Endothelial cell of umbilical vein (primary cell): Measurements from ENCODE around the gene PGRMC2. TPM values are rescaled to one million over a fixed set of nuclear protein-coding genes. Genes with fewer than 3 reads are reported as not detected.

Source experiments
- Bru-seq: library from RNA; stranded (reverse); fragments of 400-500 nt; gene quantifications from one replicate; lab custom pipeline; 2021; lab: Mats Ljungman, UMichigan
- BruChase-seq, 2 experiments: library from RNA; stranded (reverse); fragments of 400-500 nt; gene quantifications; one replicate each; lab custom pipeline; 2021; lab: Mats Ljungman, UMichigan
- BruUV-seq: library from RNA; stranded (reverse); fragments of 400-500 nt; replicated peaks from 2 replicates; lab custom pipeline; 2021; lab: Mats Ljungman, UMichigan
- CTCF ChIA-PET: fragments of 300-600, 350-600 bp; sonication (Branson Sonifier 250); formaldehyde crosslinking; loops from one replicate; lab custom pipeline; 2021; ENCODE audit warnings: antibody characterized with exemption, inconsistent platforms; lab: Charles Lee
- POLR2A ChIA-PET: fragments of 300-600, 350-600 bp; sonication (Branson Sonifier 250); formaldehyde crosslinking; loops from one replicate; lab custom pipeline; 2021; ENCODE audit warnings: antibody characterized with exemption, inconsistent platforms; lab: Charles Lee
- DNase-seq: peaks from one replicate; pipeline ENCODE4 v3.0.0-alpha.2; 2011; ENCODE audit warnings: low read depth, low spot score
- FAIRE-seq: peaks from 2 replicates; lab custom pipeline; 2011; peaks lifted over from hg19 to GRCh38; lab: Jason Lieb, UNC
- H2AFZ ChIP-seq: 2 replicates; pipeline ENCODE4 v1.6.0; 2012; ENCODE audit warnings: low read depth, low read length, control low read depth, inconsistent platforms
- H3K27ac ChIP-seq: 2 replicates; pipeline ENCODE4 v1.5.1; 2011; ENCODE audit warnings: low read depth, mild to moderate bottlenecking, control low read depth, low read length, moderate library complexity; ENCODE audit not compliant: insufficient read depth
- H3K27me3 ChIP-seq, 2 experiments: 2 replicates each; pipeline versions ENCODE4 v1.6.0 to v1.6.1; 2011; ENCODE audit warnings: low read length in 2 of 2, mixed read lengths in 1 of 2; ENCODE audit not compliant: control insufficient read depth in 2 of 2, insufficient read depth in 2 of 2
- H3K36me3 ChIP-seq, 2 experiments: 2 replicates in 1 of 2; 3 replicates in 1 of 2; pipeline ENCODE4 v1.5.1; 2011; ENCODE audit warnings: low read length in 2 of 2, mild to moderate bottlenecking in 1 of 2, moderate library complexity in 1 of 2; ENCODE audit not compliant: control insufficient read depth in 2 of 2, insufficient read depth in 2 of 2; ENCODE audit errors: extremely low read depth in 1 of 2
- H3K4me1 ChIP-seq: 3 replicates; pipeline ENCODE4 v1.5.1; 2011; ENCODE audit warnings: mild to moderate bottlenecking, low read length; ENCODE audit not compliant: control insufficient read depth, insufficient read depth; ENCODE audit errors: extremely low read depth
- H3K4me2 ChIP-seq: 2 replicates; pipeline ENCODE4 v1.6.1; 2011; ENCODE audit warnings: low read length, control low read depth, mixed read lengths; ENCODE audit not compliant: insufficient read depth
- H3K4me3 ChIP-seq, 3 experiments: fragments of 200-600 bp in 1 of 3; sonication (generic), shearing (Covaris generic) in 1 of 3; replicated peaks in 1 of 3; 2 replicates each; pipeline ENCODE4 v1.5.1; 2011 to 2016; ENCODE audit warnings: control low read depth in 3 of 3, low read length in 3 of 3, mild to moderate bottlenecking in 2 of 3, inconsistent platforms in 1 of 3, low read depth in 1 of 3, moderate library complexity in 1 of 3; ENCODE audit not compliant: insufficient read depth in 1 of 3
- H3K79me2 ChIP-seq: 2 replicates; pipeline ENCODE4 v1.6.0; 2012; ENCODE audit warnings: low read length, inconsistent platforms; ENCODE audit not compliant: control insufficient read depth, insufficient read depth
- H3K9ac ChIP-seq: replicated peaks from 2 replicates; pipeline ENCODE3; 2011; ENCODE audit warnings: low read length, control low read depth; ENCODE audit not compliant: insufficient read depth; ENCODE audit errors: extremely low read depth
- H3K9me1 ChIP-seq: replicated peaks from 3 replicates; pipeline ENCODE4 v1.6.0; 2011; ENCODE audit warnings: mild to moderate bottlenecking, low read length; ENCODE audit not compliant: control insufficient read depth, insufficient read depth; ENCODE audit errors: extremely low read depth
- H3K9me3 ChIP-seq: replicated peaks from 2 replicates; pipeline ENCODE4 v1.5.1; 2012; ENCODE audit warnings: low read length, inconsistent platforms; ENCODE audit not compliant: control insufficient read depth, insufficient read depth
- H4K20me1 ChIP-seq: replicated peaks from 2 replicates; pipeline ENCODE3; 2011; ENCODE audit warnings: mild to moderate bottlenecking, low read length; ENCODE audit not compliant: control insufficient read depth, insufficient read depth; ENCODE audit errors: extremely low read depth
- POLR2A ChIP-seq: IDR thresholded peaks from 2 replicates; pipeline ENCODE4 v1.6.1; 2012; ENCODE audit warnings: low read depth, mild to moderate bottlenecking, control low read depth, low read length
- POLR2AphosphoS5 ChIP-seq: IDR thresholded peaks from 2 replicates; pipeline ENCODE4 v1.6.1; 2012; ENCODE audit warnings: low read depth, mild to moderate bottlenecking, control low read depth, low read length, moderate library complexity; ENCODE audit not compliant: insufficient read depth
- dilution Hi-C: fragments of 300-500 bp; cut with MboI; formaldehyde crosslinking; loops from one replicate; pipeline ENCODE4 v1.15.0; 2019; ENCODE audit warnings: low sequenced_read_pairs; ENCODE audit not compliant: extremely low pct_ligation_motif_present
- intact Hi-C: fragments of 100-400 bp; cut with micrococcal nuclease; formaldehyde crosslinking; loops from one replicate; pipeline ENCODE4 v1.10.0; 2022
- long read RNA-seq: library from polyadenylated mRNA; stranded (forward); transcript quantifications from one replicate; pipeline ENCODE4 v2.0.0, GENCODE V29; 2021
- polyA minus RNA-seq, 3 experiments: library from RNA; depleted of rRNA, polyadenylated mRNA; stranded (reverse); fragments of >200 nt; gene quantifications; 1 replicate in 1 of 3; 2 replicates in 2 of 3; pipeline ENCODE4 v1.2.3, GENCODE V29; 2011
- polyA plus RNA-seq, 4 experiments: library from polyadenylated mRNA; depleted of rRNA in 3 of 4; stranded (reverse) in 3 of 4; unstranded in 1 of 4; fragments of >200 nt; gene quantifications; 2 replicates each; pipeline versions ENCODE4 v1.2.1 to v1.2.3, GENCODE V29; 2011 to 2012; ENCODE audit warnings: missing spikeins in 1 of 4
- total RNA-seq: library from RNA; stranded (reverse); gene quantifications from 2 replicates; pipeline ENCODE4 v1.2.3, GENCODE V29; 2021
- TF ChIP-seq, protein P1 (sequence below): IDR thresholded peaks from 2 replicates; pipeline ENCODE4 v1.6.1; 2011; ENCODE audit not compliant: insufficient read depth, insufficient read length

The PGRMC2 gene, protein sequence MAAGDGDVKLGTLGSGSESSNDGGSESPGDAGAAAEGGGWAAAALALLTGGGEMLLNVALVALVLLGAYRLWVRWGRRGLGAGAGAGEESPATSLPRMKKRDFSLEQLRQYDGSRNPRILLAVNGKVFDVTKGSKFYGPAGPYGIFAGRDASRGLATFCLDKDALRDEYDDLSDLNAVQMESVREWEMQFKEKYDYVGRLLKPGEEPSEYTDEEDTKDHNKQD
- total RNA-seq (58.1 and 63.4 TPM in 2 replicates), polyA plus RNA-seq (6.9 and 10.1 TPM in 2 replicates), polyA minus RNA-seq (4.5 and 5.0 TPM in 2 replicates), Bru-seq, nascent RNA (percentile 94 among the genes with signal in this experiment), BruChase-seq, experiment 1, labeled RNA remaining after a 6-hour chase (percentile 93 among the genes with signal in this experiment), BruChase-seq, experiment 2, labeled RNA remaining after a 2-hour chase (percentile 91 among the genes with signal in this experiment)
- polyA plus RNA-seq (2011; cell fraction: cytosol; rRNA removed) = 15.8 and 18.2 TPM in 2 replicates
- polyA plus RNA-seq (2011; cell fraction: nucleus; rRNA removed) = 9.5 and 12.6 TPM in 2 replicates
- polyA plus RNA-seq (2012) = 66.0 and 93.3 TPM in 2 replicates
- 5.4 TPM for polyA minus RNA-seq (2011; cell fraction: cytosol; rRNA and poly(A)+ RNA removed)
- polyA minus RNA-seq (2011; cell fraction: nucleus; rRNA and poly(A)+ RNA removed) = 5.4 and 8.5 TPM in 2 replicates
- long read RNA-seq, transcript PGRMC2-208 (3 exons, 3,783 nt) = major isoform, 14 of 82 reads
- long read RNA-seq, partial matches to known transcripts = 0 of 82 reads
- long read RNA-seq, other reads (novel, unspliced or antisense) = 66 of 82 reads

DNA sequence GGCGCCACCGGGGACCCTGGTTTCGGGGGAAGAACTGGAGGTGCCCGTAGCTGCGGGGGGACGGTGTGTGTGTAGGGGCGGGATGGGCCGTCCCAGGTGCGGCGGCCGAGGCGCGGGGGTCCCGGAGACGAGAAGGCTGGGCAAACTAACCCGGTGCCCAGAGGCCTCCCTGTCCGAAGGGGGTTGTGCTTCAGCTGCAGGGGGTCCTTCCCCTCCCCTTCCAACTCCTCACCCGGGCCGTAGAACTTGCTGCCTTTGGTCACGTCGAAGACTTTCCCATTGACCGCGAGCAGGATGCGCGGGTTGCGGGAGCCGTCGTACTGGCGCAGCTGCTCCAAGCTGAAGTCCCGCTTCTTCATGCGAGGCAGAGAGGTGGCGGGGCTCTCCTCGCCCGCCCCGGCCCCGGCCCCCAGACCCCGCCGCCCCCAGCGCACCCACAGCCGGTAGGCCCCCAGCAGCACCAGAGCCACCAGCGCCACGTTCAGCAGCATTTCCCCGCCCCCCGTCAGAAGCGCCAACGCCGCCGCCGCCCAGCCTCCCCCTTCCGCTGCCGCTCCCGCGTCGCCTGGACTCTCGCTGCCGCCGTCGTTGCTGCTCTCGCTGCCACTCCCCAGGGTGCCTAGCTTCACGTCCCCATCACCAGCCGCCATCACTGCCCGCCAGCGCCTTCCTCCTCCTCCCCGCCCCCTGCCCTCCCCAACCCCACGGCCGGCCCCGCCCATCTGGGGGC is at the start of gene PGRMC2:
TSS of gene PGRMC2 (minus strand) at position 673 of the 730 bp plus-strand sequence. CDS start at position 650, 23 bp downstream.
- H3K27me3 ChIP-seq = no peaks in the 10 kb centered on the region
- H3K9me1 ChIP-seq = no peaks in the 10 kb centered on the region
- H3K4me1 ChIP-seq = peaks cover 23% of the 10 kb centered on the region
- no peaks in the 10 kb centered on the region for H4K20me1 ChIP-seq
- DNase-seq (no peak), FAIRE-seq (no peak)
- dilution Hi-C loops = no loop called here
- ChIA-PET CTCF (interaction anchor here (0.7 to 2.1 kb wide), 7 partner anchors 35 to 525 kb away, joined by 3 to 9 read pairs (median 6); no protein-coding TSS in a partner anchor), POLR2A (interaction anchor here (0.6 to 1.8 kb wide), 4 partner anchors 34 to 279 kb away, joined by 3 to 4 read pairs (median 4); partner anchors contain the start of gene LARP1B)
- intact Hi-C loops = loop anchor here (2.0 to 5.0 kb wide), 4 partner anchors 227 to 505 kb away; partner anchors contain the start of genes HSPA4L and LARP1B
- peaks cover 49% of the 10 kb centered on the region for H3K79me2 ChIP-seq
- TF ChIP-seq POLR2AphosphoS5 (peak; percentile 44), POLR2A (peak; percentile 29)
- TF ChIP-seq, protein P1, sequence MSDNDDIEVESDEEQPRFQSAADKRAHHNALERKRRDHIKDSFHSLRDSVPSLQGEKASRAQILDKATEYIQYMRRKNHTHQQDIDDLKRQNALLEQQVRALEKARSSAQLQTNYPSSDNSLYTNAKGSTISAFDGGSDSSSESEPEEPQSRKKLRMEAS = no peak
- no TSS peak for BruUV-seq
- H3K4me2 ChIP-seq = peak within 1 kb of the TSS; percentile 99
- peak within 1 kb of the TSS; percentile 66 to 94 (median 73) for H3K4me3 ChIP-seq
- H3K36me3 ChIP-seq = no peaks in the 10 kb centered on the region
- peak within 1 kb of the TSS; percentile 89 for H2AFZ ChIP-seq
- no peaks in the 10 kb centered on the region for H3K9me3 ChIP-seq
- peak within 1 kb of the TSS; percentile 88 for H3K9ac ChIP-seq
- peak within 1 kb of the TSS; percentile 83 for H3K27ac ChIP-seq
